ENCODE data around the gene SESN3. TPM values are rescaled to one million over a fixed set of nuclear protein-coding genes. Genes with fewer than 3 reads are reported as not detected.

The SESN3 gene
- polyA plus RNA-seq, 1 of the 3 experiments (the other 2 are of a cell fraction) = 1.7 TPM

- TF ChIP-seq PBX3 (IDR thresholded peaks at IDR 0.05) (no peak), EZH2phosphoT487 (IDR thresholded peaks at IDR 0.05; ENCODE audit: borderline replicate concordance, low read depth) (no peak), SIN3A (IDR thresholded peaks at IDR 0.05; ENCODE audit: borderline replicate concordance, low read depth, low read length) (no peak), RFX5 (IDR thresholded peaks at IDR 0.05; ENCODE audit: low read length) (no peak)
- TF ChIP-seq, protein P1, sequence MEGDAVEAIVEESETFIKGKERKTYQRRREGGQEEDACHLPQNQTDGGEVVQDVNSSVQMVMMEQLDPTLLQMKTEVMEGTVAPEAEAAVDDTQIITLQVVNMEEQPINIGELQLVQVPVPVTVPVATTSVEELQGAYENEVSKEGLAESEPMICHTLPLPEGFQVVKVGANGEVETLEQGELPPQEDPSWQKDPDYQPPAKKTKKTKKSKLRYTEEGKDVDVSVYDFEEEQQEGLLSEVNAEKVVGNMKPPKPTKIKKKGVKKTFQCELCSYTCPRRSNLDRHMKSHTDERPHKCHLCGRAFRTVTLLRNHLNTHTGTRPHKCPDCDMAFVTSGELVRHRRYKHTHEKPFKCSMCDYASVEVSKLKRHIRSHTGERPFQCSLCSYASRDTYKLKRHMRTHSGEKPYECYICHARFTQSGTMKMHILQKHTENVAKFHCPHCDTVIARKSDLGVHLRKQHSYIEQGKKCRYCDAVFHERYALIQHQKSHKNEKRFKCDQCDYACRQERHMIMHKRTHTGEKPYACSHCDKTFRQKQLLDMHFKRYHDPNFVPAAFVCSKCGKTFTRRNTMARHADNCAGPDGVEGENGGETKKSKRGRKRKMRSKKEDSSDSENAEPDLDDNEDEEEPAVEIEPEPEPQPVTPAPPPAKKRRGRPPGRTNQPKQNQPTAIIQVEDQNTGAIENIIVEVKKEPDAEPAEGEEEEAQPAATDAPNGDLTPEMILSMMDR (IDR thresholded peaks at IDR 0.05) = no peak
- TF ChIP-seq, protein P2, sequence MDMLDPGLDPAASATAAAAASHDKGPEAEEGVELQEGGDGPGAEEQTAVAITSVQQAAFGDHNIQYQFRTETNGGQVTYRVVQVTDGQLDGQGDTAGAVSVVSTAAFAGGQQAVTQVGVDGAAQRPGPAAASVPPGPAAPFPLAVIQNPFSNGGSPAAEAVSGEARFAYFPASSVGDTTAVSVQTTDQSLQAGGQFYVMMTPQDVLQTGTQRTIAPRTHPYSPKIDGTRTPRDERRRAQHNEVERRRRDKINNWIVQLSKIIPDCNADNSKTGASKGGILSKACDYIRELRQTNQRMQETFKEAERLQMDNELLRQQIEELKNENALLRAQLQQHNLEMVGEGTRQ (IDR thresholded peaks at IDR 0.05; ENCODE audit: borderline replicate concordance, low read depth, low read length) = no peak
Observed at GRCh38 chr11:95195831-95196230, 35.2 kb downstream of the SESN3 start (continued).

DNA sequence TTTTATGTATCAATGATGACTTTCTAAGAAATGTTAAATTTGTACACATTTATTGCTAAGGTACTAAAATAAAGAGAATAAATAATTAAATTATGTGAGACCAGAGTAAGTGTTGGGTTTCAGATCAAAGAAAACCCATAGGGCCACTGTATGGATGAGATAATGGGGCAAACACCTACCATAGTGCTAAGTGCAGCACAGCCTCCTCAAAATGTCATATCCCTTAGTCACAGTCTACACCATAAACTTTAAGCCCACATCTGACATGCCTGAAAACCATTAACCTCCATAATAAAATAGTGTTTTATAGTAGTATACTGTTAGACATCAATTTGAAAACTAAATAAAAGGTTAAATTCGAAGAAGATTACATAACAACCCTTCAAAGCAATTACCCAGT, 37.5 kb downstream of the SESN3 start:
- no peaks in the 10 kb centered on the region; the same call in 1 of the 2 replicates for H4K20me1 ChIP-seq (ENCODE audit: insufficient read depth)

DNA sequence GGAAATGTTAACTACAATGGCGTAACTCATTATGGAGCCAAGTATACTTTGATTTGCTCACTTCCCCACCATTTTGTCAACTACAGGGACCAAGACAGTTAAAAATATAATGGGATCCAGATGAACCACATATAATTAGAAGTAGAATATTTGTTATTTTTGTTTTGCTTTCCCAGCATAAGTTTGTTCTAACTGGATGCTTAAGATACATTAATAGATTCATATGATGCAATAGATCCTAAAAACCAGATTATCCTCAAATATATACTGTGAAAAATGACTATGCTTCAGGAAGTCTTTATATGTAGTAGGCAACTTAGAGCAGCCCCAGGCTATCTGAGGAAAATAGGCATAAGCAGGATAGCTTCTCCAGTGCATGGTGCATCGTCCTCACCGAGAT, 38.3 kb downstream of the SESN3 start:
- H4K20me1 ChIP-seq (ENCODE audit: insufficient read depth) = no peaks in the 10 kb centered on the region; the same call in 1 of the 2 replicates
- no peaks in the 10 kb centered on the region for H3K9me2 ChIP-seq
- H3K4me2 ChIP-seq = no peak overlapping the region
- H3K4me1 ChIP-seq (ENCODE audit: control insufficient read depth in 1 of 2, insufficient read depth in 2 of 2, low read depth in 1 of 2, low read length in 1 of 2) = no peaks in the 10 kb centered on the region; a peak in 1 of 4 replicates
- no peaks in the 10 kb centered on the region for H3K9me3 ChIP-seq
- no peak overlapping the region for H3K9ac ChIP-seq
- DNase-seq = no peak
- CTCF ChIA-PET = interaction anchor here (1.0 kb wide), 1 partner anchor 513 kb away, joined by 3 read pairs; no protein-coding TSS in a partner anchor
- H3K4me3 ChIP-seq (ENCODE audit: low read depth in 2 of 2, low read length in 1 of 2) = no peak overlapping the region
- POLR2A ChIA-PET = no interaction called here
- 81% methylated on average over 3 of the region's 3 CpGs for WGBS (ENCODE audit: low lambda C conversion rate)
- no peak overlapping the region for H2AFZ ChIP-seq (ENCODE audit: low read depth)
- TF ChIP-seq, protein P1 (IDR thresholded peaks at IDR 0.05) = no peak
- TF ChIP-seq SIN3A (IDR thresholded peaks at IDR 0.05; ENCODE audit: borderline replicate concordance, low read depth, low read length) (no peak), MXI1 (IDR thresholded peaks at IDR 0.05; ENCODE audit: low read depth, low read length) (no peak), JUND (IDR thresholded peaks at IDR 0.05) (no peak), FOXM1 (IDR thresholded peaks at IDR 0.05; ENCODE audit: low read depth) (no peak)
- no peaks in the 10 kb centered on the region for H3F3A ChIP-seq (replicated peaks; ENCODE audit: insufficient read depth)
- H3K27ac ChIP-seq (ENCODE audit: low read depth in 2 of 2, low read length in 1 of 2) = no peak overlapping the region
- H3K36me3 ChIP-seq (replicated peaks in 1 of 2; ENCODE audit: control insufficient read depth in 1 of 2, insufficient read depth in 2 of 2, low read length in 1 of 2) = peaks cover 3 to 29% of the 10 kb centered on the region in 2 experiments
- H3K79me2 ChIP-seq (ENCODE audit: insufficient read depth) = no peaks in the 10 kb centered on the region
- no peaks in the 10 kb centered on the region for H3K27me3 ChIP-seq (ENCODE audit: insufficient read depth)

More for the DNA sequence above, 37.5 kb downstream of the SESN3 start:
- Histone ChIP-seq H3K4me1 (ENCODE audit: control insufficient read depth in 1 of 2, insufficient read depth in 2 of 2, low read depth in 1 of 2, low read length in 1 of 2) (no peaks in the 10 kb centered on the region; a peak in 1 of 4 replicates), H3K9me3 (no peaks in the 10 kb centered on the region), H3F3A (replicated peaks; ENCODE audit: insufficient read depth) (no peaks in the 10 kb centered on the region), H3K79me2 (ENCODE audit: insufficient read depth) (no peaks in the 10 kb centered on the region), H3K4me2 (no peak overlapping the region), H3K9me2 (no peaks in the 10 kb centered on the region), H3K27me3 (ENCODE audit: insufficient read depth) (no peaks in the 10 kb centered on the region), H3K27ac (ENCODE audit: low read depth in 2 of 2, low read length in 1 of 2) (no peak overlapping the region), H3K36me3 (replicated peaks in 1 of 2; ENCODE audit: control insufficient read depth in 1 of 2, insufficient read depth in 2 of 2, low read length in 1 of 2) (peaks cover 3 to 25% of the 10 kb centered on the region in 2 experiments), H3K4me3 (ENCODE audit: low read depth in 2 of 2, low read length in 1 of 2) (no peak overlapping the region), H3K9ac (no peak overlapping the region), H2AFZ (ENCODE audit: low read depth) (no peak overlapping the region)
- POLR2A ChIA-PET = no interaction called here
- no peak for DNase-seq
- TF ChIP-seq ELF1 (IDR thresholded peaks at IDR 0.05) = no peak
- CTCF ChIA-PET = interaction anchor here (1.0 kb wide), 1 partner anchor 512 kb away, joined by 3 read pairs; no protein-coding TSS in a partner anchor
- whole genome bisulfite sequencing (ENCODE audit: low lambda C conversion rate) = 81% methylated on average over 1 of the region's 1 CpG

All from SK-N-SH (cell line).